ENCODE results near the gene PLCD3. TPM values are rescaled to one million over a fixed set of nuclear protein-coding genes. Genes with fewer than 3 reads are reported as not detected.

The PLCD3 gene
- total and polyA plus RNA-seq, 9 of the 15 experiments (the other 6 are each of a cell fraction or from before 2014, with no cell fraction given): 0.20 to 22.6 (median 7.5) TPM

DNA sequence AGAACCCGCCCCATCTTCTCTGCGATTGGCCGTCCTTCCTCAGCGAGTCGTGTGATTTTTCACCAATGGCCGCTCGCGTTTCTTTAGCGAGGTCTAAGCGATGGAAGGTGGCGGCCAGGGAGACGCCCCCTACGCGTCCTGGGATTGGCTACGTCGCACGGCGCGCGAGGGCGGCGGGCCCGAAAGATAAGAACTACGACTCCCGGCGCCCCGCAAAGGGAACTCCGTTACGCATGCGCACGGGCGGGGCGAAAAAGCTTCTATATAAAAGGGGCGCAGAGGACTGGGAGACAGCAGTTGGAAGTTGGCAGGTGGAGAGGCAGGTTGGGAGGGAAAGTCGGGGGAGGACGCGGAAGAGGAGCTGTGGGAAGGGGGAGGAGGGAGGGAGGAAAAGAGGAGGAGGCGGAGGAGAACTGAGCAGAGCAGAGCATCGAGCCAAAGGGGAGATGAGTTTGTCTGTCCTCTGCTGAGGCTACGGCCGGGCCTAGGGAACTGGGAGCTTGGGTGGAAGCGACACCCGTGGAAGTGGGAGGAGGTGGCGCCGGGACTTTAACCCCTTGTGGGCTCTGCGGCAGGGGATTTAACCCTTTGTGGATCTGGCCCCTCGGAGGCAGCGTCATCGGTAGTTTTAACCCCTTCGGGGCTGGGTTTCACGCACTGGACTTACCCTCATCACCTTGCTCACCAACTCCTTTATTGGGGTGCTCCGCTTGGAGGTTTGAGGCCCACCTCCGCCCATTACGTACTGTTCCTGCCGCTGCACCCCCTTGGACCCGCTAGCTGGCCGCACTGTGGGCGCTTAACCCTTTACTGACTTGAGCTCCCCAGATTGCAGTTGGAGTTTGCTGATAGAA, 16.1 kb upstream of the PLCD3 start, which contains the start of gene HEXIM1 (continued):
- TF ChIP-seq, protein P1, sequence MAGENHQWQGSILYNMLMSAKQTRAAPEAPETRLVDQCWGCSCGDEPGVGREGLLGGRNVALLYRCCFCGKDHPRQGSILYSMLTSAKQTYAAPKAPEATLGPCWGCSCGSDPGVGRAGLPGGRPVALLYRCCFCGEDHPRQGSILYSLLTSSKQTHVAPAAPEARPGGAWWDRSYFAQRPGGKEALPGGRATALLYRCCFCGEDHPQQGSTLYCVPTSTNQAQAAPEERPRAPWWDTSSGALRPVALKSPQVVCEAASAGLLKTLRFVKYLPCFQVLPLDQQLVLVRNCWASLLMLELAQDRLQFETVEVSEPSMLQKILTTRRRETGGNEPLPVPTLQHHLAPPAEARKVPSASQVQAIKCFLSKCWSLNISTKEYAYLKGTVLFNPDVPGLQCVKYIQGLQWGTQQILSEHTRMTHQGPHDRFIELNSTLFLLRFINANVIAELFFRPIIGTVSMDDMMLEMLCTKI (IDR thresholded peaks at IDR 0.05; ENCODE audit: partially characterized antibody): no peak
- TF ChIP-seq ZSCAN29 (IDR thresholded peaks at IDR 0.05): no peak
- TF ChIP-seq, protein P2, sequence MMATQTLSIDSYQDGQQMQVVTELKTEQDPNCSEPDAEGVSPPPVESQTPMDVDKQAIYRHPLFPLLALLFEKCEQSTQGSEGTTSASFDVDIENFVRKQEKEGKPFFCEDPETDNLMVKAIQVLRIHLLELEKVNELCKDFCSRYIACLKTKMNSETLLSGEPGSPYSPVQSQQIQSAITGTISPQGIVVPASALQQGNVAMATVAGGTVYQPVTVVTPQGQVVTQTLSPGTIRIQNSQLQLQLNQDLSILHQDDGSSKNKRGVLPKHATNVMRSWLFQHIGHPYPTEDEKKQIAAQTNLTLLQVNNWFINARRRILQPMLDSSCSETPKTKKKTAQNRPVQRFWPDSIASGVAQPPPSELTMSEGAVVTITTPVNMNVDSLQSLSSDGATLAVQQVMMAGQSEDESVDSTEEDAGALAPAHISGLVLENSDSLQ (IDR thresholded peaks at IDR 0.05): peak; percentile 84
- TF ChIP-seq WHSC1 (IDR thresholded peaks at IDR 0.05; ENCODE audit: low read length): no peak
- peak; percentile 39 for TF ChIP-seq JUN (IDR thresholded peaks at IDR 0.05; ENCODE audit: borderline replicate concordance, low read depth, low read length)
- no peak for TF ChIP-seq JUN (CRISPR knock-in tag; IDR thresholded peaks at IDR 0.05; ENCODE audit: borderline replicate concordance)
- TF ChIP-seq, protein P3, sequence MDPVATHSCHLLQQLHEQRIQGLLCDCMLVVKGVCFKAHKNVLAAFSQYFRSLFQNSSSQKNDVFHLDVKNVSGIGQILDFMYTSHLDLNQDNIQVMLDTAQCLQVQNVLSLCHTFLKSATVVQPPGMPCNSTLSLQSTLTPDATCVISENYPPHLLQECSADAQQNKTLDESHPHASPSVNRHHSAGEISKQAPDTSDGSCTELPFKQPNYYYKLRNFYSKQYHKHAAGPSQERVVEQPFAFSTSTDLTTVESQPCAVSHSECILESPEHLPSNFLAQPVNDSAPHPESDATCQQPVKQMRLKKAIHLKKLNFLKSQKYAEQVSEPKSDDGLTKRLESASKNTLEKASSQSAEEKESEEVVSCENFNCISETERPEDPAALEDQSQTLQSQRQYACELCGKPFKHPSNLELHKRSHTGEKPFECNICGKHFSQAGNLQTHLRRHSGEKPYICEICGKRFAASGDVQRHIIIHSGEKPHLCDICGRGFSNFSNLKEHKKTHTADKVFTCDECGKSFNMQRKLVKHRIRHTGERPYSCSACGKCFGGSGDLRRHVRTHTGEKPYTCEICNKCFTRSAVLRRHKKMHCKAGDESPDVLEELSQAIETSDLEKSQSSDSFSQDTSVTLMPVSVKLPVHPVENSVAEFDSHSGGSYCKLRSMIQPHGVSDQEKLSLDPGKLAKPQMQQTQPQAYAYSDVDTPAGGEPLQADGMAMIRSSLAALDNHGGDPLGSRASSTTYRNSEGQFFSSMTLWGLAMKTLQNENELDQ (CRISPR knock-in tag; IDR thresholded peaks at IDR 0.05; ENCODE audit: borderline replicate concordance): no peak
- TF ChIP-seq, protein P4, sequence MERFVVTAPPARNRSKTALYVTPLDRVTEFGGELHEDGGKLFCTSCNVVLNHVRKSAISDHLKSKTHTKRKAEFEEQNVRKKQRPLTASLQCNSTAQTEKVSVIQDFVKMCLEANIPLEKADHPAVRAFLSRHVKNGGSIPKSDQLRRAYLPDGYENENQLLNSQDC (CRISPR knock-in tag; IDR thresholded peaks at IDR 0.05): peak; percentile 97
- TF ChIP-seq L3MBTL2 (IDR thresholded peaks at IDR 0.05): peak; percentile 68
- peak; percentile 82 for TF ChIP-seq MBD2 (IDR thresholded peaks at IDR 0.05; ENCODE audit: borderline replicate concordance, low read depth)
- TF ChIP-seq, protein P5, sequence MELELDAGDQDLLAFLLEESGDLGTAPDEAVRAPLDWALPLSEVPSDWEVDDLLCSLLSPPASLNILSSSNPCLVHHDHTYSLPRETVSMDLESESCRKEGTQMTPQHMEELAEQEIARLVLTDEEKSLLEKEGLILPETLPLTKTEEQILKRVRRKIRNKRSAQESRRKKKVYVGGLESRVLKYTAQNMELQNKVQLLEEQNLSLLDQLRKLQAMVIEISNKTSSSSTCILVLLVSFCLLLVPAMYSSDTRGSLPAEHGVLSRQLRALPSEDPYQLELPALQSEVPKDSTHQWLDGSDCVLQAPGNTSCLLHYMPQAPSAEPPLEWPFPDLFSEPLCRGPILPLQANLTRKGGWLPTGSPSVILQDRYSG (tag; conservative IDR thresholded peaks at IDR 0.05; ENCODE audit: low read depth): no peak
- TF ChIP-seq, protein P6, sequence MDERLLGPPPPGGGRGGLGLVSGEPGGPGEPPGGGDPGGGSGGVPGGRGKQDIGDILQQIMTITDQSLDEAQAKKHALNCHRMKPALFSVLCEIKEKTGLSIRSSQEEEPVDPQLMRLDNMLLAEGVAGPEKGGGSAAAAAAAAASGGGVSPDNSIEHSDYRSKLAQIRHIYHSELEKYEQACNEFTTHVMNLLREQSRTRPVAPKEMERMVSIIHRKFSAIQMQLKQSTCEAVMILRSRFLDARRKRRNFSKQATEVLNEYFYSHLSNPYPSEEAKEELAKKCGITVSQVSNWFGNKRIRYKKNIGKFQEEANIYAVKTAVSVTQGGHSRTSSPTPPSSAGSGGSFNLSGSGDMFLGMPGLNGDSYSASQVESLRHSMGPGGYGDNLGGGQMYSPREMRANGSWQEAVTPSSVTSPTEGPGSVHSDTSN (CRISPR knock-in tag; IDR thresholded peaks at IDR 0.05; ENCODE audit: low read depth): no peak
- TF ChIP-seq, protein P6 (tag; conservative IDR thresholded peaks at IDR 0.05; ENCODE audit: low read depth): no peak
- TF ChIP-seq, protein P7, sequence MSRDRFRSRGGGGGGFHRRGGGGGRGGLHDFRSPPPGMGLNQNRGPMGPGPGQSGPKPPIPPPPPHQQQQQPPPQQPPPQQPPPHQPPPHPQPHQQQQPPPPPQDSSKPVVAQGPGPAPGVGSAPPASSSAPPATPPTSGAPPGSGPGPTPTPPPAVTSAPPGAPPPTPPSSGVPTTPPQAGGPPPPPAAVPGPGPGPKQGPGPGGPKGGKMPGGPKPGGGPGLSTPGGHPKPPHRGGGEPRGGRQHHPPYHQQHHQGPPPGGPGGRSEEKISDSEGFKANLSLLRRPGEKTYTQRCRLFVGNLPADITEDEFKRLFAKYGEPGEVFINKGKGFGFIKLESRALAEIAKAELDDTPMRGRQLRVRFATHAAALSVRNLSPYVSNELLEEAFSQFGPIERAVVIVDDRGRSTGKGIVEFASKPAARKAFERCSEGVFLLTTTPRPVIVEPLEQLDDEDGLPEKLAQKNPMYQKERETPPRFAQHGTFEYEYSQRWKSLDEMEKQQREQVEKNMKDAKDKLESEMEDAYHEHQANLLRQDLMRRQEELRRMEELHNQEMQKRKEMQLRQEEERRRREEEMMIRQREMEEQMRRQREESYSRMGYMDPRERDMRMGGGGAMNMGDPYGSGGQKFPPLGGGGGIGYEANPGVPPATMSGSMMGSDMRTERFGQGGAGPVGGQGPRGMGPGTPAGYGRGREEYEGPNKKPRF (IDR thresholded peaks at IDR 0.05; ENCODE audit: low read depth, low read length): no peak
- TF ChIP-seq ZNF408 (CRISPR knock-in tag; IDR thresholded peaks at IDR 0.05; ENCODE audit: low read depth): no peak

Data from K562 (cell line).